Keratinocyte (primary cell): ENCODE data around the gene BNIP5. TPM values are rescaled to one million over a fixed set of nuclear protein-coding genes. Genes with fewer than 3 reads are reported as not detected.

ENCODE experiments used
- DNase-seq: peaks from one replicate; pipeline ENCODE4 v3.0.0-alpha.2; 2011; ENCODE audit warnings: low read depth, missing footprints, low spot score
- FAIRE-seq: peaks from 2 replicates; lab custom pipeline; 2011; peaks lifted over from hg19 to GRCh38; lab: Jason Lieb, UNC
- H2AFZ ChIP-seq: 2 replicates; pipeline ENCODE4 v1.6.0; 2012; ENCODE audit warnings: low read length, control low read depth, inconsistent platforms; ENCODE audit not compliant: control insufficient read depth
- H3K27ac ChIP-seq: 2 replicates; pipeline ENCODE4 v1.5.1; 2011; ENCODE audit warnings: low read length; ENCODE audit not compliant: control insufficient read depth, insufficient read depth
- H3K27me3 ChIP-seq: 3 replicates; pipeline ENCODE4 v1.6.0; 2011; ENCODE audit warnings: low read length; ENCODE audit not compliant: control insufficient read depth, insufficient read depth; ENCODE audit errors: extremely low read depth
- H3K36me3 ChIP-seq, 2 experiments: 2 replicates in 1 of 2; 3 replicates in 1 of 2; pipeline ENCODE4 v1.5.1; 2011; ENCODE audit warnings: low read length in 2 of 2, mild to moderate bottlenecking in 1 of 2; ENCODE audit not compliant: control insufficient read depth in 2 of 2, insufficient read depth in 2 of 2; ENCODE audit errors: extremely low read depth in 1 of 2
- H3K4me1 ChIP-seq: 3 replicates; pipeline ENCODE4 v1.5.1; 2011; ENCODE audit warnings: low read length; ENCODE audit not compliant: control insufficient read depth, insufficient read depth; ENCODE audit errors: extremely low read depth
- H3K4me2 ChIP-seq: 3 replicates; pipeline ENCODE4 v1.6.0; 2011; ENCODE audit warnings: low read depth, low read length; ENCODE audit not compliant: control insufficient read depth, insufficient read depth; ENCODE audit errors: extremely low read depth
- H3K4me3 ChIP-seq, 3 experiments: fragments of 200-600 bp in 1 of 3; sonication (generic) in 1 of 3; 2 replicates in 2 of 3; 3 replicates in 1 of 3; pipeline ENCODE4 v1.5.1; 2011 to 2016; ENCODE audit warnings: low read length in 3 of 3, mild to moderate bottlenecking in 3 of 3, control low read depth in 2 of 3, inconsistent platforms in 1 of 3, low read depth in 1 of 3, mixed read lengths in 1 of 3, mixed run types in 1 of 3, moderate library complexity in 1 of 3; ENCODE audit not compliant: control insufficient read depth in 2 of 3, insufficient read depth in 2 of 3; ENCODE audit errors: extremely low read depth in 1 of 3
- H3K79me2 ChIP-seq: 2 replicates; pipeline ENCODE4 v1.6.0; 2012; ENCODE audit warnings: low read length; ENCODE audit not compliant: control insufficient read depth, insufficient read depth
- H3K9ac ChIP-seq: 3 replicates; pipeline ENCODE4 v1.6.0; 2011; ENCODE audit warnings: low read length; ENCODE audit not compliant: control insufficient read depth, insufficient read depth; ENCODE audit errors: extremely low read depth
- H3K9me1 ChIP-seq: 3 replicates; pipeline ENCODE4 v1.6.0; 2011; ENCODE audit warnings: low read length; ENCODE audit not compliant: control insufficient read depth, insufficient read depth; ENCODE audit errors: extremely low read depth
- H3K9me3 ChIP-seq: 2 replicates; pipeline ENCODE4 v1.5.1; 2012; ENCODE audit warnings: low read depth, low read length; ENCODE audit not compliant: control insufficient read depth
- H4K20me1 ChIP-seq: 3 replicates; pipeline ENCODE4 v1.6.0; 2011; ENCODE audit warnings: low read length; ENCODE audit not compliant: control insufficient read depth, insufficient read depth; ENCODE audit errors: extremely low read depth
- CTCF ChIP-seq, 3 experiments: IDR thresholded peaks in 1 of 3; conservative IDR thresholded peaks in 1 of 3; optimal IDR thresholded peaks in 1 of 3; 2 replicates in 2 of 3; 3 replicates in 1 of 3; pipeline versions ENCODE3 to v1.5.1; 2011; ENCODE audit warnings: low read length in 3 of 3, mild to moderate bottlenecking in 3 of 3, moderate library complexity in 2 of 3, control low read depth in 1 of 3, inconsistent platforms in 1 of 3; ENCODE audit not compliant: insufficient read depth in 2 of 3; ENCODE audit errors: extremely low read depth in 1 of 3
- EZH2 ChIP-seq: IDR thresholded peaks from one replicate; pipeline ENCODE4 v1.6.1; 2012; ENCODE audit warnings: inconsistent platforms, mild to moderate bottlenecking, low read length, moderate library complexity
- dilution Hi-C: fragments of 300-500 bp; cut with MboI; formaldehyde crosslinking; loops from one replicate; pipeline ENCODE4 v1.7.0; 2020; ENCODE audit warnings: low sequenced_read_pairs; ENCODE audit not compliant: extremely low pct_ligation_motif_present
- polyA plus RNA-seq, 5 experiments: library from polyadenylated mRNA; depleted of rRNA in 3 of 5; stranded (reverse) in 3 of 5; stranded (forward) in 1 of 5; unstranded in 1 of 5; fragments of >200 nt; gene quantifications; 1 replicate in 1 of 5; 2 replicates in 3 of 5; 3 replicates in 1 of 5; pipeline versions ENCODE4 v1.2.1 to v1.2.3, GENCODE V29; 2011 to 2012; ENCODE audit warnings: missing spikeins in 2 of 5, low read depth in 1 of 5, low replicate concordance in 1 of 5

BNIP5 gene
- polyA plus RNA-seq, 1 donor (not counting 4 experiments of a cell fraction or from before 2014, with no cell fraction given): not detected

GRCh38 chr6:36360241-36361054 lies 23.8 kb upstream of the BNIP5 start:
- Histone ChIP-seq H3K4me3 (no peak overlapping the region), H3K79me2 (no peaks in the 10 kb centered on the region), H3K4me1 (no peaks in the 10 kb centered on the region), H3K9ac (no peak overlapping the region), H3K27me3 (peaks cover 2% of the 10 kb centered on the region), H4K20me1 (no peaks in the 10 kb centered on the region), H3K27ac (no peak overlapping the region), H3K9me1 (no peaks in the 10 kb centered on the region), H3K4me2 (no peak overlapping the region), H2AFZ (peak overlapping the region; percentile 44), H3K9me3 (no peaks in the 10 kb centered on the region), H3K36me3 (no peaks in the 10 kb centered on the region)
- DNase-seq (no peak), FAIRE-seq (no peak)
- dilution Hi-C loops: no loop called here
- TF ChIP-seq EZH2: no peak
- TF ChIP-seq CTCF (optimal IDR thresholded peaks at IDR 0.05 in 1 of 3, IDR thresholded peaks at IDR 0.05 in 1 of 3, conservative IDR thresholded peaks at IDR 0.05 in 1 of 3; ENCODE audit: extremely low read depth in 1 of 3, insufficient read depth in 2 of 3, low read length in 3 of 3): peak; percentile 84 to 90 (median 84)

- DNase-seq (no peak), FAIRE-seq (no peak)
- Histone ChIP-seq H3K36me3 (no peaks in the 10 kb centered on the region), H3K4me3 (no peak overlapping the region), H4K20me1 (no peaks in the 10 kb centered on the region), H3K4me2 (no peak overlapping the region), H3K9me1 (no peaks in the 10 kb centered on the region), H3K9me3 (no peaks in the 10 kb centered on the region), H2AFZ (no peak overlapping the region), H3K9ac (no peak overlapping the region), H3K79me2 (no peaks in the 10 kb centered on the region), H3K4me1 (no peaks in the 10 kb centered on the region), H3K27me3 (peaks cover 2% of the 10 kb centered on the region), H3K27ac (no peak overlapping the region)
- dilution Hi-C loops: no loop called here
- TF ChIP-seq EZH2: no peak
- no peak for TF ChIP-seq CTCF (optimal IDR thresholded peaks at IDR 0.05 in 1 of 3, IDR thresholded peaks at IDR 0.05 in 1 of 3, conservative IDR thresholded peaks at IDR 0.05 in 1 of 3; ENCODE audit: extremely low read depth in 1 of 3, insufficient read depth in 2 of 3, low read length in 3 of 3)
Observed at GRCh38 chr6:36358226-36358915, 21.7 kb upstream of the BNIP5 start.
